Measurements from ENCODE around the gene KEAP1.
A peak's percentile ranks its signal among the peaks of the same experiment; 100 is the strongest.

Gene KEAP1

DNA sequence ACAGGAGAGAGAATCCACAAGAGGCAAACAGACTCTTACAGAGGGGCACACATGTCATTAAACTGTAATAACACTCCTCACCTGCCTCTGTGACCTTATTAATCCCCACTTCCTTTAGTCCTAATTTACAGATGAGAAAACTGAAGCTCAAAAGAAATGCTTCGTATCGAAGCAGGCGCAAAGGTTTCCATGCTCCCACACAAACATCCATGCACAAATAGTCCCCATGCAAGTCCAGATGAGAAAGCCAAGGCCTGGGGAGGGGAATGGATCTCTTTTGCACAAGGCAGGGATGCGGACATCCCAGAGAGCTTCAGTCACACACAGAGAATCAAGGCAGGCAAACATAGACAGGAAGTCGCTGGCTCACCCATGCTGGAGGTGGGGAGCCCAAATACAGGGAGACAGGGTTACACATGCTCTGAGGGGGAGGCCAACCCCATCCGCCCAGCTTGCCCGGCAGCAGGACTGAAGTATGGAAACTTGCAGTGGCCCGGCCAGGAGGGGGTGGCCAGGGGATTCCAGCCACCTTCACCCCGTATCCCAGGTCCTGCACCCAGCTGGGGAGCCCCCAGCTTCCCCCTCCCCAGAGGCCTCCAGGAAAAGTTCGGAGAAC lies 13.6 kb upstream of the KEAP1 start:
- no peak overlapping the region for H3K9ac ChIP-seq (ENCODE audit: low read depth in 1 of 2, low read length in 2 of 2)
- H3K27me3 ChIP-seq (ENCODE audit: control insufficient read depth in 2 of 2, insufficient read depth in 2 of 2, low read length in 2 of 2), result peaks cover 56 to 58% of the 10 kb centered on the region in 2 donors
- no peak overlapping the region for H3K4me3 ChIP-seq (ENCODE audit: low read length in 2 of 2)
- H3K9me3 ChIP-seq (ENCODE audit: control insufficient read depth in 2 of 2, low read length in 2 of 2), result no peaks in the 10 kb centered on the region
- H3K27ac ChIP-seq (ENCODE audit: low read depth in 2 of 2, low read length in 2 of 2), result no peak overlapping the region
- no peaks in the 10 kb centered on the region for H3K36me3 ChIP-seq (ENCODE audit: control insufficient read depth in 2 of 2, insufficient read depth in 2 of 2, low read length in 2 of 2)
- peaks cover 5 to 8% of the 10 kb centered on the region in 2 donors for H3K4me1 ChIP-seq (ENCODE audit: control insufficient read depth in 2 of 2, insufficient read depth in 2 of 2, low read length in 2 of 2)

DNA sequence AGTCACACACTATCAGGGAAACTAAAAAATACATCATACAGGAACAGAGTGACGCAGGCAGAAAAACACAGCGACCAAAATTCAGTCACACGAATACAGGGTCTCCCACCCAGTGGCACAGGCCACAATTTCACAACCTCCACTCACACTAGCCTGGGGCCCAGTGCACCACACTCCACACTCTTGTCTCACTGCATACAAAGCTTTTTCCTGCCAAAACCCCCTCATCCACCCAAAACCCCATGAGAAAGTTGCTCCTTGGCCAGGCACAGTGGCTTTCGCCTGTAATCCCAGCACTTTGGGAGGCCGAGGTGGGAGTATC lies 12.9 kb upstream of the KEAP1 start:
- peaks cover 56 to 58% of the 10 kb centered on the region in 2 donors for H3K27me3 ChIP-seq (ENCODE audit: control insufficient read depth in 2 of 2, insufficient read depth in 2 of 2, low read length in 2 of 2)
- H3K27ac ChIP-seq (ENCODE audit: low read depth in 2 of 2, low read length in 2 of 2), result no peak overlapping the region

GRCh38 chr19:10514211-10515145 lies 11.3 kb upstream of the KEAP1 start:
- Histone ChIP-seq H3K9me3 (ENCODE audit: control insufficient read depth in 2 of 2, low read length in 2 of 2) (no peaks in the 10 kb centered on the region), H3K9ac (ENCODE audit: low read depth in 1 of 2, low read length in 2 of 2) (no peak overlapping the region), H3K4me1 (ENCODE audit: control insufficient read depth in 2 of 2, insufficient read depth in 2 of 2, low read length in 2 of 2) (peaks cover 5 to 8% of the 10 kb centered on the region in 2 donors), H3K4me3 (ENCODE audit: low read length in 2 of 2) (no peak overlapping the region), H3K27ac (ENCODE audit: low read depth in 2 of 2, low read length in 2 of 2) (no peak overlapping the region), H3K36me3 (ENCODE audit: control insufficient read depth in 2 of 2, insufficient read depth in 2 of 2, low read length in 2 of 2) (no peaks in the 10 kb centered on the region), H3K27me3 (ENCODE audit: control insufficient read depth in 2 of 2, insufficient read depth in 2 of 2, low read length in 2 of 2) (peaks cover 54 to 55% of the 10 kb centered on the region in 2 donors)

More for the DNA sequence above, 12.9 kb upstream of the KEAP1 start:
- H3K9me3 ChIP-seq (ENCODE audit: control insufficient read depth in 2 of 2, low read length in 2 of 2), result no peaks in the 10 kb centered on the region
- no peak overlapping the region for H3K9ac ChIP-seq (ENCODE audit: low read depth in 1 of 2, low read length in 2 of 2)
- peaks cover 5 to 8% of the 10 kb centered on the region in 2 donors for H3K4me1 ChIP-seq (ENCODE audit: control insufficient read depth in 2 of 2, insufficient read depth in 2 of 2, low read length in 2 of 2)
- H3K4me3 ChIP-seq (ENCODE audit: low read length in 2 of 2), result no peak overlapping the region
- no peaks in the 10 kb centered on the region for H3K36me3 ChIP-seq (ENCODE audit: control insufficient read depth in 2 of 2, insufficient read depth in 2 of 2, low read length in 2 of 2)

GRCh38 chr19:10513223-10513622 lies 10.1 kb upstream of the KEAP1 start:
- peaks cover 42 to 43% of the 10 kb centered on the region in 2 donors for H3K27me3 ChIP-seq (ENCODE audit: control insufficient read depth in 2 of 2, insufficient read depth in 2 of 2, low read length in 2 of 2)
- no peak overlapping the region for H3K4me3 ChIP-seq (ENCODE audit: low read length in 2 of 2)
- H3K4me1 ChIP-seq (ENCODE audit: control insufficient read depth in 2 of 2, insufficient read depth in 2 of 2, low read length in 2 of 2), result peaks cover 3 to 6% of the 10 kb centered on the region in 2 donors
- no peaks in the 10 kb centered on the region for H3K36me3 ChIP-seq (ENCODE audit: control insufficient read depth in 2 of 2, insufficient read depth in 2 of 2, low read length in 2 of 2)
- no peaks in the 10 kb centered on the region for H3K9me3 ChIP-seq (ENCODE audit: control insufficient read depth in 2 of 2, low read length in 2 of 2)
- H3K27ac ChIP-seq (ENCODE audit: low read depth in 2 of 2, low read length in 2 of 2), result no peak overlapping the region
- no peak overlapping the region for H3K9ac ChIP-seq (ENCODE audit: low read depth in 1 of 2, low read length in 2 of 2)

DNA sequence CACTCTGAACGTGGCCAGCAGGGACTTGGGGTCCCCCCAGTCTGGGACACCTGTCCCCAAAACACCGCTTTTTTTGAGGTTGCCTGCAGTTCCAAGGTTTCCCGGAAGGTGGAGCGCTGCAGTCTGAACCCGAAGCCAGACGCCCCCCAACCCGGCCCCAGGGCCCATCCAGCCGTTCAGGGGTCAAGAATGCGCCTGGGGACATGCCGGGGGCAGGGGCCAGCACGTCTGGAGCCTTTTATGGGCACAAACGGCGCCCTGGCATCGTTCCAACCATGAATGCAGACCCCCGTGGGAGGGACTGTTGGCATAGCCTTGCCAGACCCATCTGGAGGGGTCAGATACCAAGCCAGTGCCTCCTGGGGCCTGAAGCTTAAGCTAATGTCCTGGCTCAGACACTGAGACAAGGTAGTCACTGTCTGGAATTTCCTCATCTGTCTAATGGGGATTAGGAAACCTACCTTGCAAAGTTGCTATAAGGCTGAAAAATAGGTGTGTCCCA lies 7.2 kb upstream of the KEAP1 start:
- peaks cover 19 to 22% of the 10 kb centered on the region in 2 donors for H3K27me3 ChIP-seq (ENCODE audit: control insufficient read depth in 2 of 2, insufficient read depth in 2 of 2, low read length in 2 of 2)

GRCh38 chr19:10508707-10509106 lies 5.6 kb upstream of the KEAP1 start:
- H3K9me3 ChIP-seq (ENCODE audit: control insufficient read depth in 2 of 2, low read length in 2 of 2), result no peaks in the 10 kb centered on the region
- no peak overlapping the region for H3K27ac ChIP-seq (ENCODE audit: low read depth in 2 of 2, low read length in 2 of 2)
- H3K36me3 ChIP-seq (ENCODE audit: control insufficient read depth in 2 of 2, insufficient read depth in 2 of 2, low read length in 2 of 2), result no peaks in the 10 kb centered on the region
- H3K4me3 ChIP-seq (ENCODE audit: low read length in 2 of 2), result no peak overlapping the region
- H3K27me3 ChIP-seq (ENCODE audit: control insufficient read depth in 2 of 2, insufficient read depth in 2 of 2, low read length in 2 of 2), result peaks cover 5 to 8% of the 10 kb centered on the region in 2 donors
- H3K4me1 ChIP-seq (ENCODE audit: control insufficient read depth in 2 of 2, insufficient read depth in 2 of 2, low read length in 2 of 2), result peaks cover 0 to 2% of the 10 kb centered on the region in 2 donors
- H3K9ac ChIP-seq (ENCODE audit: low read depth in 1 of 2, low read length in 2 of 2), result no peak overlapping the region

More for the DNA sequence above, 7.2 kb upstream of the KEAP1 start:
- H3K27ac ChIP-seq (ENCODE audit: low read depth in 2 of 2, low read length in 2 of 2), result no peak overlapping the region
- H3K9ac ChIP-seq (ENCODE audit: low read depth in 1 of 2, low read length in 2 of 2), result no peak overlapping the region
- H3K4me3 ChIP-seq (ENCODE audit: low read length in 2 of 2), result no peak overlapping the region
- no peaks in the 10 kb centered on the region for H3K36me3 ChIP-seq (ENCODE audit: control insufficient read depth in 2 of 2, insufficient read depth in 2 of 2, low read length in 2 of 2)
- peaks cover 0 to 2% of the 10 kb centered on the region in 2 donors for H3K4me1 ChIP-seq (ENCODE audit: control insufficient read depth in 2 of 2, insufficient read depth in 2 of 2, low read length in 2 of 2)
- H3K9me3 ChIP-seq (ENCODE audit: control insufficient read depth in 2 of 2, low read length in 2 of 2), result no peaks in the 10 kb centered on the region

DNA sequence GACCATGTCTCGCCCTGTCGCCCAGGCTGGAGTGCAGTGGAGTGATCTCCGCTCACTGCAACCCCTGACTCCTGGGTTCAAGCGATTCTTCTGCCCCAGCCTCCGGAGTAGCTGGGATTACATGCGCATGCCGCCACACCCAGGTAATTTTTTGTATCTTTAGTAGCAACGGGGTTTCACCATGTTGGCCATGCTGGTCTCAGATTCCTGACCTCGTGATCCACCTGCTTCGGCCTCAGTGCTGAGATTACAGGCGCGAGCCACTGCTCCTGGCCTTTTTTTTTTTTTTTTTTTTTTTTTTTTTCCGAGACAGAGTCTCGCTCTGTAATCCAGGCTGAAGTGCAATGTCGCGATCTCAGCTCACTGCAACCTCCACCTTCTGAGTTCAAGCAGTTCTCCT lies 4.9 kb upstream of the KEAP1 start:
- Histone ChIP-seq H3K4me3 (ENCODE audit: low read length in 2 of 2) (no peak overlapping the region), H3K27ac (ENCODE audit: low read depth in 2 of 2, low read length in 2 of 2) (no peak overlapping the region), H3K27me3 (ENCODE audit: control insufficient read depth in 2 of 2, insufficient read depth in 2 of 2, low read length in 2 of 2) (peaks cover 2% of the 10 kb centered on the region in 2 donors), H3K9me3 (ENCODE audit: control insufficient read depth in 2 of 2, low read length in 2 of 2) (no peaks in the 10 kb centered on the region), H3K4me1 (ENCODE audit: control insufficient read depth in 2 of 2, insufficient read depth in 2 of 2, low read length in 2 of 2) (peaks cover 0 to 2% of the 10 kb centered on the region in 2 donors), H3K36me3 (ENCODE audit: control insufficient read depth in 2 of 2, insufficient read depth in 2 of 2, low read length in 2 of 2) (no peaks in the 10 kb centered on the region), H3K9ac (ENCODE audit: low read depth in 1 of 2, low read length in 2 of 2) (no peak overlapping the region)

GRCh38 chr19:10505583-10506229 lies 2.5 kb upstream of the KEAP1 start:
- H3K9me3 ChIP-seq (ENCODE audit: control insufficient read depth in 2 of 2, low read length in 2 of 2), result no peaks in the 10 kb centered on the region
- H3K4me3 ChIP-seq (ENCODE audit: low read length in 2 of 2), result no peak overlapping the region

DNA sequence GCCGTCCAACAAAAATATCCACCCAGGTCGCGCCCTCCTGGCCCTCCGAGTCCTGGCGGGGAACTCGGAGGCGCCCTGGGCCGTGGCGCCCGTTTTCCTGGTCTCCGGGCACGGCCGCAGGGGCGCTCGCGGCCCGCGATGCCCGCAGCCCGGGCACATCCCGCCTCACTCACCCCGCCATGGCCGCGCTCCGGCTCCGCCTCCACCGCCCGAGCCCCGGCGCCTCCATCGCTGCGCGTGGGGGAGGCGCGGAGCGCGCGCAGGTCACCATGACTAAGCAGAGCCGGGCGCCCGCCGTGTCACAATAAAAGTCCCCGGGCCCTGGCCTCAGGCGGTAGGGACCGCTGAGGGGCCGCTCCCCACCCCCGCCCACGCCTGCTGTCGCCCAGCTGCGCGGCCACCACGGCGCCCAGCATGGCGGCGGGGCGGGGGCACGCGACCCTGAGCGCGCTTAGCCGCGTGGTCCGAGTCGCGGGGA lies 593 bp downstream of the KEAP1 start:
- peak overlapping the region; percentile 89 to 99 for H3K9ac ChIP-seq (ENCODE audit: low read depth in 1 of 2, low read length in 2 of 2)
- peaks cover 8 to 9% of the 10 kb centered on the region in 2 donors for H3K36me3 ChIP-seq (ENCODE audit: control insufficient read depth in 2 of 2, insufficient read depth in 2 of 2, low read length in 2 of 2)
- H3K4me1 ChIP-seq (ENCODE audit: control insufficient read depth in 2 of 2, insufficient read depth in 2 of 2, low read length in 2 of 2), result peaks cover 11 to 18% of the 10 kb centered on the region in 2 donors
- H3K9me3 ChIP-seq (ENCODE audit: control insufficient read depth in 2 of 2, low read length in 2 of 2), result no peaks in the 10 kb centered on the region
- H3K4me3 ChIP-seq (ENCODE audit: low read length in 2 of 2), result peak overlapping the region; percentile 88 to 91
- H3K27me3 ChIP-seq (ENCODE audit: control insufficient read depth in 2 of 2, insufficient read depth in 2 of 2, low read length in 2 of 2), result no peaks in the 10 kb centered on the region
- H3K27ac ChIP-seq (ENCODE audit: low read depth in 2 of 2, low read length in 2 of 2), result peak overlapping the region; percentile 95

More at GRCh38 chr19:10505583-10506229, 2.5 kb upstream of the KEAP1 start:
- H3K36me3 ChIP-seq (ENCODE audit: control insufficient read depth in 2 of 2, insufficient read depth in 2 of 2, low read length in 2 of 2), result no peaks in the 10 kb centered on the region
- H3K9ac ChIP-seq (ENCODE audit: low read depth in 1 of 2, low read length in 2 of 2), result no peak overlapping the region
- H3K4me1 ChIP-seq (ENCODE audit: control insufficient read depth in 2 of 2, insufficient read depth in 2 of 2, low read length in 2 of 2), result peaks cover 6 to 7% of the 10 kb centered on the region in 2 donors
- H3K27me3 ChIP-seq (ENCODE audit: control insufficient read depth in 2 of 2, insufficient read depth in 2 of 2, low read length in 2 of 2), result no peaks in the 10 kb centered on the region
- H3K27ac ChIP-seq (ENCODE audit: low read depth in 2 of 2, low read length in 2 of 2), result no peak overlapping the region

Data from mucosa of rectum (tissue), 2 donors.